GM19193 (cell line): ENCODE measurements around the gene SIAH1.

Experiments used
- POLR2A ChIP-seq: IDR thresholded peaks from 4 replicates; pipeline ENCODE4 v1.6.1; 2011; ENCODE audit not compliant: insufficient read depth, insufficient read length; ENCODE audit errors: extremely low read depth

SIAH1 gene

GRCh38 chr16:48405907-48406306 is 20.7 kb upstream of the SIAH1 start:
- no peak for TF ChIP-seq POLR2A

DNA sequence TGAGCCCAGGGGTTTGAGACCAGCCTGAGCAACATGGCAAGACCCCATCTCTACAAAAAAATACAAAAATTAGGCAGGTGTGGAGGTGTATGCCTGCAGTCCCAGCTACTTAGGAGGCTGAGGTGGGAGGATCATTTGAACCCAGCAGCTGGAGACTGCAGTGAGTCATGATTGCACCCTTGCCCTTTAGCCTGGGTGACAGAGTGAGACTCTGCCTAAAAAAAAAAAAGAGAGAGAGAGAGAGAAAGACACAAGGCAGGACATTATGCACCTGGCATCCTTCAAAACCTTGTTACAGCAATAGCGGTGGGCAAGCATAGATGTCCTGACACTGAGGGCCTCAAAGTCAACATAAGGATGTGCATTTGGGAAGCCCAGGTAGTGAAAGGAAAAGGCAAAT is 19.9 kb upstream of the SIAH1 start:
- TF ChIP-seq POLR2A: no peak

DNA sequence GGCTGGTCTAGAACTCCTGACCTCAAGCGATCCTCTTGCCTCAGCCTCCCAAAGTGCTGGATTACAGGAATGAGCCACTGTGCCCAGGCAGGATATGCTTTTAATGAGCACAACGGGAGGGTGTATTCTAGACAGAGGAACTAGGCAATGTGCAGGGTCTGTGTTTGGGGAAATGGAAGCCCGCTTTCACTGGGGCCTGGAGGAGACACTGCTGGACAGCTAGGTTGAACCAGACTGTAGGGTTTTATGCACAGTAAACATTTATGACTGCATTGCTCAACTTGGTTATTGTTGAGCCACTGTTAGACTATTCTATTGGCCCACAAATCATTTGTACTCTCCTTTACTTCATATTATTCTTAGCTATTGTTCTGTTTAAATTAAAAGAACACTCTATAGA is 10.2 kb upstream of the SIAH1 start:
- no peak for TF ChIP-seq POLR2A

GRCh38 chr16:48394355-48394703 is 9.1 kb upstream of the SIAH1 start:
- no peak for TF ChIP-seq POLR2A

GRCh38 chr16:48393485-48394354 is 8.5 kb upstream of the SIAH1 start:
- no peak for TF ChIP-seq POLR2A

- no peak for TF ChIP-seq POLR2A
Observed at GRCh38 chr16:48392407-48392806, 7.2 kb upstream of the SIAH1 start.

DNA sequence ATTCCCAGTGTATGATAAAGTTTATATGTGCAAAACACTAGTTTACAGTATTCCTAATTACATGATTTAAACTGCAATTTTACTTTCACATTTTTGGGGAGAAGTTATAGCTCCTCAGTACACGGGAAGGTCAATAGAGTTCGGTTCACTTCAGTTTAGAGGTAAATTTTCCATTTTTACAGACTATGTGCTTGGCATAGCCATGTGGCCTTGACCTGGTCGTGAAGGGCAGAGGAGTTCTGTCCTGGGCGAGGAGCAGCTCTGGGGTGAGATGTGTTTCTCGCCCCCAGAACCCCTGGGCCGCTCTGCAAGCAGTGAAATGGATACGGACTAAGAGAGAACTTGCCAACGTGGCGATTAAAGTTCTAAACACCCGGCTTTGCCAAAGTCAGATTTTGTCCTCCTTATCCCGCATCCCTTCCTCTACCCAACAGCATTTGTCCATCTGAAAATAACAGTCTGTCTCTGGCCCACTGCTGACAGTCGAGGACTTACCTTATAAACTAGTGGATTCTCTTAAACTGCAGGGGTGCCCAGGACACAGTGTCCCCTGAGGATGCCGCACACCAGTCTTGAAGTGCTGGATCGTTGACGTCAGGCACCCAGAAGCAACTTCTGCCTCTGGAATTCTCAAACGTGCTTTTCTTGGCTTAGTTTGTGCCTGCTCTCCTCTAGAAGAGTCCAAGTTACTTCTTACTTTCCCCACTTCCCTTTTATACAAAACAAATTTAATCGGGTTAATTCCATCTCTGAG is 1.5 kb upstream of the SIAH1 start:
- no peak for TF ChIP-seq POLR2A

DNA sequence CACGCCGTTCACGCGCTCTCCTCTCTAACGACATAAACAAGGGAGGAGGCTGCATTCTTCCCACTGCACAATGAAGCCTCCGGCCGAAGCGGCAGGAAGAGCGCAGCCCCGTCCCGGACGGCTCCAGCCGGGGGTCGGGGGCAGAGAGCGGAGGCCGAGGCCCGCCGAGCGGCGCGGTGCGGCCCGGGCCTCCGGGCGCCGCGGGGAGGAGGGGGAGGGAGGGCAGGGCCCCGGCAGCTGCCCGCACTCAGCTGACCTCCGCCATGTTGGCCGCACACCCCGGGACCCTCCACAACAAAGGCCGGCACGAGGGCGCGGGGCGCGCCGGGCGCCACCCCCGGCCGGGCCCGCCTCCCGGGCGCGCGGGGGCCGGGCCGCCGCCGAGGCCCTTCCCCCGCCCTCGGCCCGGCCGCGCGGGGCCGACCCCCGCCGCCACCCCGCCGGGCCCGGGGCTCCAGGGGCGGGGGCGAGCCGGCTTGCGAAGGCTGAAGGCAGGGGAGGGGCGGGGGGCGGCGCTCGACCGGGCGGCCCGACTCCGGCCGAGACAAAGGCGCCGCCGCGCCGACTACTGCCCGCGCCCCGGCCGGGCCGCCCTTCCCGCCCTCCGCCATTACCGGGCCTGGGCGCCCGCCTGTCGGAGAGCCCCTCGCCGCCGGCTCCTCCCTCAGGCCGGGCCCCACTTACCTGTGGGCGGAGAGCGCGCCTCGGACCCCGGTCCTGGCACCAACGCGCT is 527 bp downstream of the SIAH1 start:
- TF ChIP-seq POLR2A: no peak

- no peak for TF ChIP-seq POLR2A
Observed at GRCh38 chr16:48383877-48384519, 1.2 kb downstream of the SIAH1 start.

- TF ChIP-seq POLR2A: no peak
Observed at GRCh38 chr16:48383009-48383876, 2.0 kb downstream of the SIAH1 start.

DNA sequence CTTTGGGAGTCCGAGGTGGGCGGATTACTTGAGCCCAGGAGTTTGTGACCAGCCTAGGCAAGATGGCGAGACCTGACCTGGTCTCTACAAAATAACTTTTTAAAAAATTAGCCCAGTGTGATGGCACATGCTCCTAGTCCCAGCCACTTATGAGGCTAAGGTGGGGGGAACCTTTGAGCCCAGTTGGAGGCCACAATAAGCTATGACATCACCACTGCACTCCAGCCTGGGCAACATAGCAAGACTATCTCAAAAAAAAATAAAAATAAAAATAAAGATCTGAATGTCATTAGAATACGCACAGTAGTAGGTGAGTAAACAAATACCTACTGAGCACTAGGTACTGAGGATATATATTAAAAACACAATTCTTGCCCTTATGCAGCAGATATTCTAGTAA is 3.1 kb downstream of the SIAH1 start:
- no peak for TF ChIP-seq POLR2A

DNA sequence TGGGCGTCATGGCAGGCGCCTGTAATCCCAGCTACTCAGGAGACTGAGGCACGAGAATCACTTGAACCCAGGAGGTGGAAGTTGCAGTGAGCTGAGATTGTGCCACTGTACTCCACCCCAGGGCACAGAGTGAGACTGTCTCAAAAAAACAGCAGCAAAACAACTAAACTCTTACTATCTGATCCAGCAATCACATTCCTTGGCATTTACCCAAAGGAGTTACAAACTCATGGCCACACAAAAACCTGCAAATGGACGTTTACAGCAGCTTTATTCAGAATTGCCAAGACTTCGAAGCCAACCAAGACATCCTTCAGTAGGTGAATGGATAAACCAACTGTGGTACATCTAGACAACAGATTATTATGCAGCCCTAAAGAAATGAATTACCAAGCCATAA is 4.0 kb downstream of the SIAH1 start:
- no peak for TF ChIP-seq POLR2A

DNA sequence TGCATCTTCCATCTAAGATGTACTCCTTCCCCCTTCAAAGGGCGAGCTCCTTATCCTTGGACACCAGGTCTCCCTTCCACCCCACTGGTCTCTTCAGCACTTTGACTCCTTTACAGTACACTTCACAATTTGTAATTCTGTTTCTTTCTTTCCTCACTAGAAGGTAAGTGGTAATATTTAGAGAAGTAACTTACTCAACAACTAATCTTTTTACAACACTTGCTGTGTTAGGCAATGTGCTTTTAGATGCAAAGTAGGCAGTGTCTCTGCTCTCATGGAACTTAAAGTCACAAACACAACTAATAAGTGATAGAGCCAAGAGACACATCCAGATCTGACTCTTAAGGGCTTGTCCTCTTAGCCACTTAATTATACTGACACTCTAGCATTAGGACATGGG is 6.4 kb downstream of the SIAH1 start:
- no peak for TF ChIP-seq POLR2A

GRCh38 chr16:48378276-48378675 is 6.9 kb downstream of the SIAH1 start:
- no peak for TF ChIP-seq POLR2A

DNA sequence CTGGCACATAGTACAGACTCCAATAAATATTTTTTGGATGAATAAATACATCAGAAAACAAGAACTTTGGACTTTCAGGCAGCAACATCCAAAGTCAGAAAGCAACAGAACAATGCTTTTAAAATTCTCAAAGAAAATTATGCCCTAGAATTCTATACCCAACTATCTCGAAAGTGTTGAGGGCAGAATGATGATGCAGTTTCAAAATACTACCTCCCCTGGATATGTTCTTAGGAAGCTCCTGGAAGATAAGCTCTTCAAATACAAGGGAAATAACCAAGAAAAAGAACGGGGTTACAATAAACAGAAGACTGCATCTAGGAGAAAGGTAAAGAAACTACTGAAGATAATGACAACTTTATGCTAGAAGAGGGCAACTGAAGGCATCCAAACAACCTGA is 11.0 kb downstream of the SIAH1 start:
- no peak for TF ChIP-seq POLR2A
